ENCODE data around the gene IL6ST. TPM values are rescaled to one million over a fixed set of nuclear protein-coding genes. Genes with fewer than 3 reads are reported as not detected.

IL6ST gene
- total and polyA plus RNA-seq, 10 of the 15 experiments (the other 5 are each of a cell fraction or from before 2014, with no cell fraction given): 1.5 to 139 (median 13.0) TPM

GRCh38 chr5:56024810-56025150 lies 30.0 kb upstream of the IL6ST start:
- H3K27me3 ChIP-seq (replicated peaks in 1 of 2; ENCODE audit: control insufficient read depth in 2 of 2, insufficient read depth in 2 of 2, low read length in 1 of 2): no peaks in the 10 kb centered on the region
- no peaks in the 10 kb centered on the region for H4K20me1 ChIP-seq (ENCODE audit: control insufficient read depth, insufficient read depth)
- ATAC-seq (peak; percentile 48), FAIRE-seq (peak; percentile 78), DNase-seq (ENCODE audit: low read depth, low spot score) (no peak)
- RAD21 ChIA-PET (ENCODE audit: unreplicated experiment): interaction anchor here (1.2 kb wide), 1 partner anchor 176 kb away, joined by 3 read pairs; no protein-coding TSS in a partner anchor
- intact Hi-C loops (cut with micrococcal nuclease; ENCODE audit: unreplicated experiment): no loop called here
- peaks cover 3% of the 10 kb centered on the region; the same call in 2 of the 3 replicates for H3K9me3 ChIP-seq (replicated peaks; ENCODE audit: control insufficient read depth, insufficient read depth, low read length)
- in situ Hi-C loops (cut with MboI): no loop called here
- TF ChIP-seq CBX5 (IDR thresholded peaks at IDR 0.05; ENCODE audit: low read depth) (no peak), HSF1 (IDR thresholded peaks at IDR 0.05; ENCODE audit: low read depth, low read length) (no peak), POU2F2 (IDR thresholded peaks at IDR 0.05; ENCODE audit: borderline replicate concordance, low read depth, low read length) (peak; percentile 23; the same call in 1 of the 3 replicates)
- no TSS peak for BruUV-seq (replicated peaks)
- peaks cover 19% of the 10 kb centered on the region for H3K4me1 ChIP-seq (ENCODE audit: control insufficient read depth, insufficient read depth, low read length)
- SMC1A ChIA-PET (ENCODE audit: uncharacterized antibody, unreplicated experiment): interaction anchor here (0.7 to 2.7 kb wide), 5 partner anchors 9 to 53 kb away, joined by 3 to 17 read pairs (median 3); no protein-coding TSS in a partner anchor
- no peak overlapping the region for H3K9ac ChIP-seq (ENCODE audit: control insufficient read depth, insufficient read depth, low read length)
- H3K27ac ChIP-seq (ENCODE audit: control insufficient read depth, insufficient read depth): no peak overlapping the region
- H3K4me3 ChIP-seq: no peak overlapping the region
- POLR2A ChIA-PET: interaction anchor here (0.5 to 3.0 kb wide), 5 partner anchors 26 to 72 kb away, joined by 3 to 10 read pairs (median 3); partner anchors contain the start of gene IL6ST
- H3K36me3 ChIP-seq (ENCODE audit: control insufficient read depth in 2 of 2, insufficient read depth in 2 of 2, low read length in 1 of 2): no peaks in the 10 kb centered on the region
- H3K4me2 ChIP-seq (ENCODE audit: control insufficient read depth, insufficient read depth): no peak overlapping the region; the same call in 1 of the 2 replicates
- 3% methylated on average over 2 of the region's 2 CpGs for WGBS (ENCODE audit: insufficient coverage, insufficient replicate concordance, low lambda C conversion rate, missing lambda C conversion rate)
- no peaks in the 10 kb centered on the region for H3K79me2 ChIP-seq (ENCODE audit: control insufficient read depth, insufficient read depth, low read length)
- CTCF ChIA-PET: no interaction called here
- no peak overlapping the region for H2AFZ ChIP-seq (ENCODE audit: control insufficient read depth, low read depth, low read length)

- H2AFZ ChIP-seq (ENCODE audit: control insufficient read depth, low read depth, low read length): no peak overlapping the region
- no peak for TF ChIP-seq CHD2 (IDR thresholded peaks at IDR 0.05; ENCODE audit: borderline replicate concordance, low read depth, low read length)
- TF ChIP-seq GABPA (IDR thresholded peaks at IDR 0.05; ENCODE audit: low read depth): no peak
- no peak for TF ChIP-seq SP1 (IDR thresholded peaks at IDR 0.05; ENCODE audit: low read depth, low read length)
- TF ChIP-seq ASH2L (IDR thresholded peaks at IDR 0.05; ENCODE audit: borderline replicate concordance, low read depth): no peak
- no peak for TF ChIP-seq HDAC6 (IDR thresholded peaks at IDR 0.05; ENCODE audit: unreplicated experiment)
- no peak for TF ChIP-seq SMC3 (IDR thresholded peaks at IDR 0.05; ENCODE audit: borderline replicate concordance, low read length)
- TF ChIP-seq ZNF592 (IDR thresholded peaks at IDR 0.05): no peak
- no peak for TF ChIP-seq SIN3A (IDR thresholded peaks at IDR 0.05; ENCODE audit: low read depth, low read length)
- TF ChIP-seq SMARCA5 (IDR thresholded peaks at IDR 0.05): no peak
- no peak for TF ChIP-seq TCF12 (IDR thresholded peaks at IDR 0.05; ENCODE audit: low read depth, low read length)
Observed at GRCh38 chr5:56023296-56023695, 28.5 kb upstream of the IL6ST start.

More at GRCh38 chr5:56023296-56023695, 28.5 kb upstream of the IL6ST start:
- no peaks in the 10 kb centered on the region for H4K20me1 ChIP-seq (ENCODE audit: control insufficient read depth, insufficient read depth)
- no peaks in the 10 kb centered on the region; the same call in 1 of the 3 replicates for H3K9me3 ChIP-seq (replicated peaks; ENCODE audit: control insufficient read depth, insufficient read depth, low read length)
- SMC1A ChIA-PET (ENCODE audit: uncharacterized antibody, unreplicated experiment): interaction anchor here (0.8 to 1.8 kb wide), 5 partner anchors 9 to 124 kb away, joined by 3 to 5 read pairs (median 3); no protein-coding TSS in a partner anchor
- peaks cover 19% of the 10 kb centered on the region for H3K4me1 ChIP-seq (ENCODE audit: control insufficient read depth, insufficient read depth, low read length)
- WGBS (ENCODE audit: insufficient coverage, insufficient replicate concordance, low lambda C conversion rate, missing lambda C conversion rate): 82% methylated on average over 7 of the region's 7 CpGs
- H3K79me2 ChIP-seq (ENCODE audit: control insufficient read depth, insufficient read depth, low read length): no peaks in the 10 kb centered on the region
- RAD21 ChIA-PET (ENCODE audit: unreplicated experiment): interaction anchor here (0.7 to 1.1 kb wide), 2 partner anchors 14 to 50 kb away, joined by 3 read pairs; no protein-coding TSS in a partner anchor
- FAIRE-seq (no peak), DNase-seq (ENCODE audit: low read depth, low spot score) (no peak), ATAC-seq (no peak)
- BruUV-seq (replicated peaks): no TSS peak
- no peaks in the 10 kb centered on the region for H3K27me3 ChIP-seq (replicated peaks in 1 of 2; ENCODE audit: control insufficient read depth in 2 of 2, insufficient read depth in 2 of 2, low read length in 1 of 2)
- H3K4me3 ChIP-seq: no peak overlapping the region
- intact Hi-C loops (cut with micrococcal nuclease; ENCODE audit: unreplicated experiment) (no loop called here), in situ Hi-C loops (cut with MboI) (no loop called here)
- no peaks in the 10 kb centered on the region for H3K36me3 ChIP-seq (ENCODE audit: control insufficient read depth in 2 of 2, insufficient read depth in 2 of 2, low read length in 1 of 2)
- no peak overlapping the region for H3K9ac ChIP-seq (ENCODE audit: control insufficient read depth, insufficient read depth, low read length)
- no peak overlapping the region for H3K4me2 ChIP-seq (ENCODE audit: control insufficient read depth, insufficient read depth)
- no peak overlapping the region for H3K27ac ChIP-seq (ENCODE audit: control insufficient read depth, insufficient read depth)
- POLR2A ChIA-PET: no interaction called here
- CTCF ChIA-PET: interaction anchor here (0.6 kb wide), 1 partner anchor 31 kb away, joined by 3 read pairs; no protein-coding TSS in a partner anchor
